ENCODE results near the gene CCDC149.

CCDC149 gene

GRCh38 chr4:24805566-24805965, 107.3 kb downstream of the CCDC149 start:
- ChIA-PET POLR2A (no interaction called here), CTCF (interaction anchor here (1.3 kb wide), 1 partner anchor 79 kb away, joined by 3 read pairs; no protein-coding TSS in a partner anchor)
- DNase-seq (ENCODE audit: extremely low spot score), result no peak
- TF ChIP-seq CTCF (IDR thresholded peaks at IDR 0.05; ENCODE audit: control extremely low read depth, extremely low read depth, low read depth, missing control alignments), result no peak

- ChIA-PET POLR2A (no interaction called here), CTCF (interaction anchor here (1.3 kb wide), 1 partner anchor 79 kb away, joined by 3 read pairs; no protein-coding TSS in a partner anchor)
- no peak for TF ChIP-seq CTCF (IDR thresholded peaks at IDR 0.05; ENCODE audit: control extremely low read depth, extremely low read depth, low read depth, missing control alignments)
- DNase-seq (ENCODE audit: extremely low spot score), result no peak
These were observed 107.8 kb downstream of the CCDC149 start for GRCh38 chr4:24805067-24805466.

GRCh38 chr4:24802648-24803047, 110.2 kb downstream of the CCDC149 start:
- ChIA-PET POLR2A (no interaction called here), CTCF (interaction anchor here (0.6 kb wide), 1 partner anchor 53 kb away, joined by 3 read pairs; no protein-coding TSS in a partner anchor)
- no peak for TF ChIP-seq CTCF (IDR thresholded peaks at IDR 0.05; ENCODE audit: control extremely low read depth, extremely low read depth, low read depth, missing control alignments)
- no peak for DNase-seq (ENCODE audit: extremely low spot score)

- no peak for TF ChIP-seq CTCF (IDR thresholded peaks at IDR 0.05; ENCODE audit: control extremely low read depth, extremely low read depth, low read depth, missing control alignments)
- no peak for DNase-seq (ENCODE audit: extremely low spot score)
- CTCF ChIA-PET, result interaction anchor here (1.1 to 1.5 kb wide), 2 partner anchors 10 to 24 kb away, joined by 3 to 4 read pairs; no protein-coding TSS in a partner anchor
- POLR2A ChIA-PET, result no interaction called here
These were observed 111.5 kb downstream of the CCDC149 start for GRCh38 chr4:24801136-24801855.

GRCh38 chr4:24800325-24800895, 112.4 kb downstream of the CCDC149 start:
- no peak for TF ChIP-seq CTCF (IDR thresholded peaks at IDR 0.05; ENCODE audit: control extremely low read depth, extremely low read depth, low read depth, missing control alignments)
- ChIA-PET POLR2A (no interaction called here), CTCF (no interaction called here)
- no peak for DNase-seq (ENCODE audit: extremely low spot score)

- no peak for DNase-seq (ENCODE audit: extremely low spot score)
- no peak for TF ChIP-seq CTCF (IDR thresholded peaks at IDR 0.05; ENCODE audit: control extremely low read depth, extremely low read depth, low read depth, missing control alignments)
- CTCF ChIA-PET, result no interaction called here
- POLR2A ChIA-PET, result no interaction called here
These were observed 113.1 kb downstream of the CCDC149 start for GRCh38 chr4:24799544-24800324.
